WTC11 (cell line): ENCODE measurements around the gene MS4A6A. TPM values are rescaled to one million over a fixed set of nuclear protein-coding genes. Genes with fewer than 3 reads are reported as not detected.

Experiments
- ATAC-seq: fragments of 200-7000 bp; cut with Tn5 transposase; 2 replicates; pipeline ENCODE4 v1.10.0; 2021; ENCODE audit warnings: mild to moderate bottlenecking, moderate library complexity
- CTCF ChIA-PET: fragments of 300-600 bp; sonication (Branson Sonifier 250); formaldehyde crosslinking; loops from one replicate; lab custom pipeline; 2021; ENCODE audit warnings: antibody characterized with exemption; lab: Charles Lee
- POLR2A ChIA-PET: fragments of 350-600 bp; sonication (Branson Sonifier 250); formaldehyde crosslinking; loops from one replicate; lab custom pipeline; 2021; ENCODE audit warnings: antibody characterized with exemption; lab: Charles Lee
- DNase-seq: peaks from one replicate; pipeline ENCODE4 v3.0.0; 2021; ENCODE audit warnings: low spot score
- H3K27ac Mint-ChIP-seq: 2 replicates; pipeline ENCODE4 v1.8.0; 2021; ENCODE audit warnings: mixed read lengths
- H3K27me3 Mint-ChIP-seq: 2 replicates; pipeline ENCODE4 v1.8.0; 2021; ENCODE audit warnings: low read depth, mild to moderate bottlenecking, moderate library complexity, mixed read lengths
- H3K36me3 Mint-ChIP-seq: 2 replicates; pipeline ENCODE4 v1.8.0; 2021; ENCODE audit warnings: mixed read lengths
- H3K4me1 Mint-ChIP-seq: 2 replicates; pipeline ENCODE4 v1.8.0; 2022; ENCODE audit warnings: mixed read lengths
- H3K4me3 Mint-ChIP-seq: 2 replicates; pipeline ENCODE4 v1.8.0; 2021; ENCODE audit warnings: mild to moderate bottlenecking, moderate library complexity, mixed read lengths
- H3K9me3 Mint-ChIP-seq: 2 replicates; pipeline ENCODE4 v1.8.0; 2021; ENCODE audit warnings: mixed read lengths
- CBFB ChIP-seq: sonication (generic); formaldehyde crosslinking; IDR thresholded peaks from 2 replicates; pipeline ENCODE4 v1.8.1; 2022; ENCODE audit warnings: mild to moderate bottlenecking, low read depth, missing genetic modification reagents
- CREB1 ChIP-seq: sonication (generic); formaldehyde crosslinking; IDR thresholded peaks from 2 replicates; pipeline ENCODE4 v1.8.0; 2023; ENCODE audit warnings: mild to moderate bottlenecking, missing genetic modification reagents
- ESRRA ChIP-seq: sonication (generic); formaldehyde crosslinking; IDR thresholded peaks from 2 replicates; pipeline ENCODE4 v1.8.1; 2022; ENCODE audit warnings: mild to moderate bottlenecking, missing genetic modification reagents, borderline replicate concordance
- FOXJ3 ChIP-seq: sonication (generic); formaldehyde crosslinking; IDR thresholded peaks from 2 replicates; pipeline ENCODE4 v1.9.0; 2021; ENCODE audit warnings: missing genetic modification reagents, mild to moderate bottlenecking, borderline replicate concordance
- FOXK1 ChIP-seq: sonication (generic); formaldehyde crosslinking; IDR thresholded peaks from 2 replicates; pipeline ENCODE4 v1.8.0; 2022; ENCODE audit warnings: mild to moderate bottlenecking, moderate library complexity, missing genetic modification reagents
- NFE2L1 ChIP-seq: sonication (generic); formaldehyde crosslinking; IDR thresholded peaks from 2 replicates; pipeline ENCODE4 v1.8.1; 2023; ENCODE audit warnings: missing genetic modification reagents
- NFYB ChIP-seq: sonication (generic); formaldehyde crosslinking; conservative IDR thresholded peaks from 2 replicates; pipeline ENCODE4 v1.8.0; 2022; ENCODE audit warnings: low read depth, missing genetic modification reagents
- NR2C2 ChIP-seq: sonication (generic); formaldehyde crosslinking; IDR thresholded peaks from 2 replicates; pipeline ENCODE4 v1.8.0; 2022; ENCODE audit warnings: mild to moderate bottlenecking, missing genetic modification reagents
- NR3C1 ChIP-seq: sonication (generic); formaldehyde crosslinking; conservative IDR thresholded peaks from 2 replicates; pipeline ENCODE4 v1.8.1; 2023; ENCODE audit warnings: low read depth, mild to moderate bottlenecking, missing genetic modification reagents
- OVOL2 ChIP-seq: fragments of 250-450 bp; sonication (Bioruptor Pico); IDR thresholded peaks from 2 replicates; pipeline ENCODE4 v1.9.0; 2021; ENCODE audit warnings: mild to moderate bottlenecking, borderline replicate concordance
- SMAD4 ChIP-seq: sonication (generic); formaldehyde crosslinking; IDR thresholded peaks from 2 replicates; pipeline ENCODE4 v1.8.0; 2022; ENCODE audit warnings: mild to moderate bottlenecking, missing genetic modification reagents
- TEAD1 ChIP-seq: sonication (generic); formaldehyde crosslinking; IDR thresholded peaks from 2 replicates; pipeline ENCODE4 v1.8.0; 2022; ENCODE audit warnings: mild to moderate bottlenecking, missing genetic modification reagents
- ZBTB21 ChIP-seq: sonication (generic); formaldehyde crosslinking; IDR thresholded peaks from 2 replicates; pipeline ENCODE4 v1.8.1; 2023; ENCODE audit warnings: mild to moderate bottlenecking, missing genetic modification reagents, borderline replicate concordance
- total RNA-seq: library from RNA; stranded (reverse); gene quantifications from 3 replicates; pipeline ENCODE4 v1.2.3, GENCODE V29; 2021
- TF ChIP-seq, protein P1 (sequence below): sonication (generic); formaldehyde crosslinking; IDR thresholded peaks from 2 replicates; pipeline ENCODE4 v1.8.1; 2023; ENCODE audit warnings: mild to moderate bottlenecking, moderate library complexity, missing genetic modification reagents
- TF ChIP-seq, protein P2 (sequence below): sonication (generic); formaldehyde crosslinking; IDR thresholded peaks from 2 replicates; pipeline ENCODE4 v1.8.1; 2022; ENCODE audit warnings: low read depth, mild to moderate bottlenecking, moderate library complexity, missing genetic modification reagents, borderline replicate concordance
- TF ChIP-seq, protein P3 (sequence below): sonication (generic); formaldehyde crosslinking; IDR thresholded peaks from 2 replicates; pipeline ENCODE4 v1.8.1; 2022; ENCODE audit warnings: low read depth, missing genetic modification reagents, borderline replicate concordance
- TF ChIP-seq, protein P4 (sequence below): fragments of 250-450 bp; sonication (Bioruptor Pico); IDR thresholded peaks from 2 replicates; pipeline ENCODE4 v1.9.0; 2021; ENCODE audit warnings: mild to moderate bottlenecking, borderline replicate concordance
- TF ChIP-seq, protein P5 (sequence below): fragments of 200-600 bp; IDR thresholded peaks from 2 replicates; pipeline ENCODE4 v1.8.0; 2022; ENCODE audit warnings: antibody characterized with exemption
- TF ChIP-seq, protein P6 (sequence below): sonication (generic); formaldehyde crosslinking; IDR thresholded peaks from 2 replicates; pipeline ENCODE4 v1.8.1; 2023; ENCODE audit warnings: mild to moderate bottlenecking, missing genetic modification reagents, moderate library complexity
- TF ChIP-seq, protein P7 (sequence below): sonication (generic); formaldehyde crosslinking; IDR thresholded peaks from 2 replicates; pipeline ENCODE4 v1.8.1; 2022; ENCODE audit warnings: mild to moderate bottlenecking, missing genetic modification reagents, moderate library complexity, borderline replicate concordance

The MS4A6A gene
- total RNA-seq, 1 experiment from 2014 or later: 0.39 TPM

DNA sequence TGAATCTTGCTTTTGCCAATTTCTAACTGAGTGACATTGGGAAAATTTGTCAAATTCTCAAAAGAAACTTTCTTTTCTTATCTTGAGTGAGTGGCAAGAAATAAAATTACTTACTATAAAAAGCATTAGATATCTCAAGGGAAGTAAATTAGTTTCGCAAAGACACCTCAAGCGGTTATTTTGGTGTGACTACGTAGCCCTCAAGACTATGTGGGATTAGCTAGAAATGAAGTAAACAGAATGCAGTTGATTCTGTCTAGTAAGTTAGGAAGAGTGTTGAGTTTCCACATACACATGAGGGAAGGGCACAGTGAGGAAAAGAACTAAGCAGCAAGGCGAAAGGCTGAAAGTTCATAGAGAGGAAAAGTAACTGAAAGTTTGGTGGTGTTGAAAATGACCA lies 28.3 kb upstream of the MS4A6A start:
- H3K27ac Mint-ChIP-seq: no peak overlapping the region
- no peak for TF ChIP-seq SMAD4
- TF ChIP-seq, protein P1, sequence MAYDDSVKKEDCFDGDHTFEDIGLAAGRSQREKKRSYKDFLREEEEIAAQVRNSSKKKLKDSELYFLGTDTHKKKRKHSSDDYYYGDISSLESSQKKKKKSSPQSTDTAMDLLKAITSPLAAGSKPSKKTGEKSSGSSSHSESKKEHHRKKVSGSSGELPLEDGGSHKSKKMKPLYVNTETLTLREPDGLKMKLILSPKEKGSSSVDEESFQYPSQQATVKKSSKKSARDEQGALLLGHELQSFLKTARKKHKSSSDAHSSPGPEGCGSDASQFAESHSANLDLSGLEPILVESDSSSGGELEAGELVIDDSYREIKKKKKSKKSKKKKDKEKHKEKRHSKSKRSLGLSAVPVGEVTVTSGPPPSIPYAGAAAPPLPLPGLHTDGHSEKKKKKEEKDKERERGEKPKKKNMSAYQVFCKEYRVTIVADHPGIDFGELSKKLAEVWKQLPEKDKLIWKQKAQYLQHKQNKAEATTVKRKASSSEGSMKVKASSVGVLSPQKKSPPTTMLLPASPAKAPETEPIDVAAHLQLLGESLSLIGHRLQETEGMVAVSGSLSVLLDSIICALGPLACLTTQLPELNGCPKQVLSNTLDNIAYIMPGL (CRISPR knock-in tag): no peak
- TF ChIP-seq, protein P2, sequence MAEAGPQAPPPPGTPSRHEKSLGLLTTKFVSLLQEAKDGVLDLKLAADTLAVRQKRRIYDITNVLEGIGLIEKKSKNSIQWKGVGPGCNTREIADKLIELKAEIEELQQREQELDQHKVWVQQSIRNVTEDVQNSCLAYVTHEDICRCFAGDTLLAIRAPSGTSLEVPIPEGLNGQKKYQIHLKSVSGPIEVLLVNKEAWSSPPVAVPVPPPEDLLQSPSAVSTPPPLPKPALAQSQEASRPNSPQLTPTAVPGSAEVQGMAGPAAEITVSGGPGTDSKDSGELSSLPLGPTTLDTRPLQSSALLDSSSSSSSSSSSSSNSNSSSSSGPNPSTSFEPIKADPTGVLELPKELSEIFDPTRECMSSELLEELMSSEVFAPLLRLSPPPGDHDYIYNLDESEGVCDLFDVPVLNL (CRISPR knock-in tag): no peak
- TF ChIP-seq, protein P3, sequence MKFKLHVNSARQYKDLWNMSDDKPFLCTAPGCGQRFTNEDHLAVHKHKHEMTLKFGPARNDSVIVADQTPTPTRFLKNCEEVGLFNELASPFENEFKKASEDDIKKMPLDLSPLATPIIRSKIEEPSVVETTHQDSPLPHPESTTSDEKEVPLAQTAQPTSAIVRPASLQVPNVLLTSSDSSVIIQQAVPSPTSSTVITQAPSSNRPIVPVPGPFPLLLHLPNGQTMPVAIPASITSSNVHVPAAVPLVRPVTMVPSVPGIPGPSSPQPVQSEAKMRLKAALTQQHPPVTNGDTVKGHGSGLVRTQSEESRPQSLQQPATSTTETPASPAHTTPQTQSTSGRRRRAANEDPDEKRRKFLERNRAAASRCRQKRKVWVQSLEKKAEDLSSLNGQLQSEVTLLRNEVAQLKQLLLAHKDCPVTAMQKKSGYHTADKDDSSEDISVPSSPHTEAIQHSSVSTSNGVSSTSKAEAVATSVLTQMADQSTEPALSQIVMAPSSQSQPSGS: no peak
- no peak for TF ChIP-seq TEAD1 (CRISPR knock-in tag)
- TF ChIP-seq, protein P4, sequence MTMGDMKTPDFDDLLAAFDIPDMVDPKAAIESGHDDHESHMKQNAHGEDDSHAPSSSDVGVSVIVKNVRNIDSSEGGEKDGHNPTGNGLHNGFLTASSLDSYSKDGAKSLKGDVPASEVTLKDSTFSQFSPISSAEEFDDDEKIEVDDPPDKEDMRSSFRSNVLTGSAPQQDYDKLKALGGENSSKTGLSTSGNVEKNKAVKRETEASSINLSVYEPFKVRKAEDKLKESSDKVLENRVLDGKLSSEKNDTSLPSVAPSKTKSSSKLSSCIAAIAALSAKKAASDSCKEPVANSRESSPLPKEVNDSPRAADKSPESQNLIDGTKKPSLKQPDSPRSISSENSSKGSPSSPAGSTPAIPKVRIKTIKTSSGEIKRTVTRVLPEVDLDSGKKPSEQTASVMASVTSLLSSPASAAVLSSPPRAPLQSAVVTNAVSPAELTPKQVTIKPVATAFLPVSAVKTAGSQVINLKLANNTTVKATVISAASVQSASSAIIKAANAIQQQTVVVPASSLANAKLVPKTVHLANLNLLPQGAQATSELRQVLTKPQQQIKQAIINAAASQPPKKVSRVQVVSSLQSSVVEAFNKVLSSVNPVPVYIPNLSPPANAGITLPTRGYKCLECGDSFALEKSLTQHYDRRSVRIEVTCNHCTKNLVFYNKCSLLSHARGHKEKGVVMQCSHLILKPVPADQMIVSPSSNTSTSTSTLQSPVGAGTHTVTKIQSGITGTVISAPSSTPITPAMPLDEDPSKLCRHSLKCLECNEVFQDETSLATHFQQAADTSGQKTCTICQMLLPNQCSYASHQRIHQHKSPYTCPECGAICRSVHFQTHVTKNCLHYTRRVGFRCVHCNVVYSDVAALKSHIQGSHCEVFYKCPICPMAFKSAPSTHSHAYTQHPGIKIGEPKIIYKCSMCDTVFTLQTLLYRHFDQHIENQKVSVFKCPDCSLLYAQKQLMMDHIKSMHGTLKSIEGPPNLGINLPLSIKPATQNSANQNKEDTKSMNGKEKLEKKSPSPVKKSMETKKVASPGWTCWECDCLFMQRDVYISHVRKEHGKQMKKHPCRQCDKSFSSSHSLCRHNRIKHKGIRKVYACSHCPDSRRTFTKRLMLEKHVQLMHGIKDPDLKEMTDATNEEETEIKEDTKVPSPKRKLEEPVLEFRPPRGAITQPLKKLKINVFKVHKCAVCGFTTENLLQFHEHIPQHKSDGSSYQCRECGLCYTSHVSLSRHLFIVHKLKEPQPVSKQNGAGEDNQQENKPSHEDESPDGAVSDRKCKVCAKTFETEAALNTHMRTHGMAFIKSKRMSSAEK (CRISPR knock-in tag): no peak
- no peak for TF ChIP-seq FOXJ3 (CRISPR knock-in tag)
- TF ChIP-seq, protein P5, sequence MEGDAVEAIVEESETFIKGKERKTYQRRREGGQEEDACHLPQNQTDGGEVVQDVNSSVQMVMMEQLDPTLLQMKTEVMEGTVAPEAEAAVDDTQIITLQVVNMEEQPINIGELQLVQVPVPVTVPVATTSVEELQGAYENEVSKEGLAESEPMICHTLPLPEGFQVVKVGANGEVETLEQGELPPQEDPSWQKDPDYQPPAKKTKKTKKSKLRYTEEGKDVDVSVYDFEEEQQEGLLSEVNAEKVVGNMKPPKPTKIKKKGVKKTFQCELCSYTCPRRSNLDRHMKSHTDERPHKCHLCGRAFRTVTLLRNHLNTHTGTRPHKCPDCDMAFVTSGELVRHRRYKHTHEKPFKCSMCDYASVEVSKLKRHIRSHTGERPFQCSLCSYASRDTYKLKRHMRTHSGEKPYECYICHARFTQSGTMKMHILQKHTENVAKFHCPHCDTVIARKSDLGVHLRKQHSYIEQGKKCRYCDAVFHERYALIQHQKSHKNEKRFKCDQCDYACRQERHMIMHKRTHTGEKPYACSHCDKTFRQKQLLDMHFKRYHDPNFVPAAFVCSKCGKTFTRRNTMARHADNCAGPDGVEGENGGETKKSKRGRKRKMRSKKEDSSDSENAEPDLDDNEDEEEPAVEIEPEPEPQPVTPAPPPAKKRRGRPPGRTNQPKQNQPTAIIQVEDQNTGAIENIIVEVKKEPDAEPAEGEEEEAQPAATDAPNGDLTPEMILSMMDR: no peak
- TF ChIP-seq NFE2L1 (CRISPR knock-in tag): no peak
- TF ChIP-seq, protein P6, sequence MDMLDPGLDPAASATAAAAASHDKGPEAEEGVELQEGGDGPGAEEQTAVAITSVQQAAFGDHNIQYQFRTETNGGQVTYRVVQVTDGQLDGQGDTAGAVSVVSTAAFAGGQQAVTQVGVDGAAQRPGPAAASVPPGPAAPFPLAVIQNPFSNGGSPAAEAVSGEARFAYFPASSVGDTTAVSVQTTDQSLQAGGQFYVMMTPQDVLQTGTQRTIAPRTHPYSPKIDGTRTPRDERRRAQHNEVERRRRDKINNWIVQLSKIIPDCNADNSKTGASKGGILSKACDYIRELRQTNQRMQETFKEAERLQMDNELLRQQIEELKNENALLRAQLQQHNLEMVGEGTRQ: no peak
- TF ChIP-seq OVOL2 (CRISPR knock-in tag): no peak
- TF ChIP-seq NR2C2: no peak
- no peak for TF ChIP-seq CREB1 (CRISPR knock-in tag)
- no peak for TF ChIP-seq CBFB (CRISPR knock-in tag)
- no peak for TF ChIP-seq ZBTB21
- TF ChIP-seq FOXK1 (CRISPR knock-in tag): no peak
- TF ChIP-seq ESRRA: no peak
- TF ChIP-seq NFYB (CRISPR knock-in tag): no peak
- TF ChIP-seq NR3C1: no peak
- TF ChIP-seq, protein P7, sequence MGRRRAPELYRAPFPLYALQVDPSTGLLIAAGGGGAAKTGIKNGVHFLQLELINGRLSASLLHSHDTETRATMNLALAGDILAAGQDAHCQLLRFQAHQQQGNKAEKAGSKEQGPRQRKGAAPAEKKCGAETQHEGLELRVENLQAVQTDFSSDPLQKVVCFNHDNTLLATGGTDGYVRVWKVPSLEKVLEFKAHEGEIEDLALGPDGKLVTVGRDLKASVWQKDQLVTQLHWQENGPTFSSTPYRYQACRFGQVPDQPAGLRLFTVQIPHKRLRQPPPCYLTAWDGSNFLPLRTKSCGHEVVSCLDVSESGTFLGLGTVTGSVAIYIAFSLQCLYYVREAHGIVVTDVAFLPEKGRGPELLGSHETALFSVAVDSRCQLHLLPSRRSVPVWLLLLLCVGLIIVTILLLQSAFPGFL: no peak
- TF ChIP-seq, all 79 proteins: peak for 0
- Mint-ChIP-seq H3K9me3 (no peaks in the 10 kb centered on the region), H3K27me3 (no peaks in the 10 kb centered on the region), H3K4me1 (peaks cover 18% of the 10 kb centered on the region), H3K4me3 (no peak overlapping the region), H3K36me3 (no peaks in the 10 kb centered on the region)
- ChIA-PET POLR2A (no interaction called here), CTCF (no interaction called here)
- ATAC-seq: no peak
- no peak for DNase-seq
